Smooth muscle cell of the brain vasculature (primary cell): Measurements from ENCODE around the gene RAD51B.

Experiments used
- DNase-seq: peaks from one replicate; pipeline ENCODE4 v3.0.0-alpha.2; 2012; ENCODE audit warnings: low read depth, low spot score

The RAD51B gene

GRCh38 chr14:68736471-68736871 is 916.9 kb downstream of the RAD51B start:
- no peak for DNase-seq

DNA sequence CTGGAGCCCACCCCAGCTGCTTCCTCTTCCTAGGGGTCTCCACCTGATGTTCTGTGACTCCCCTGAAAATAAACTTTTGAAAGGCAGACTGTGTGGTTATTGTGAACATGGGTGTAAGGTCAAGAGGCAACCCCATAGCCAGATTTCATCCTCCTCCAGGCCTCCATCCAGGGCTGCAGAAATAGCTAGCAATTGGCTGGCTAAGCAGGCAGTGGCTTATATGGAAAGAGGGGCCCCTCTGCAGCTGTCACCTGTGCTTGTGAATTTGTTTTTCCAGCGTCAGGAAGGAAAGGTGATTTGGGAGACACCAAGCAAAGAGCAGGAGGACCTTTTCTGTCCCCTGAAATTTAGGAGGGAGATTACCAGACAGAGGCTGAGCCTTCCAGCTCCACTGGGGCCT is 917.5 kb downstream of the RAD51B start:
- DNase-seq = no peak

DNA sequence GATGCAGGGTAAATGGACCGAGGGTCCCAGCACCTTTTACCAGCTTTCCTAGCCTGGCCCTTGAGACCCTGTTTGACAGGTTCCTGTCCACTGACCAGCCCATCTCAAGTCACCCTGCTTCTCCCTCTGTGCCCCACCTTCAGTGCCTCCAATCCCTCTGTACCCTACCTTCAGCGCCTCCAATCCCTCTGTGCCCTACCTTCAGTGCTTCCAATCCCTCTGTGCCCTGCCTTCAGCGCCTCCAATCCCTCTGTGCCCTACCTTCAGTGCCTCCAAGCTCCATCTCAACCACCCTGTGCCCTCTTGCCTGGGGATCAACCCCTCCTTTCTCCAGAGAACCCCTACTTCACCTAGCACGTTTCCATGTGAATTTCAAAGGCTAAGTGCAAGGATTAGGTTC is 919.0 kb downstream of the RAD51B start:
- no peak for DNase-seq

- no peak for DNase-seq
Measured at GRCh38 chr14:68739701-68740100, 920.1 kb downstream of the RAD51B start.

GRCh38 chr14:68740788-68741476 is 921.4 kb downstream of the RAD51B start:
- DNase-seq = no peak

DNA sequence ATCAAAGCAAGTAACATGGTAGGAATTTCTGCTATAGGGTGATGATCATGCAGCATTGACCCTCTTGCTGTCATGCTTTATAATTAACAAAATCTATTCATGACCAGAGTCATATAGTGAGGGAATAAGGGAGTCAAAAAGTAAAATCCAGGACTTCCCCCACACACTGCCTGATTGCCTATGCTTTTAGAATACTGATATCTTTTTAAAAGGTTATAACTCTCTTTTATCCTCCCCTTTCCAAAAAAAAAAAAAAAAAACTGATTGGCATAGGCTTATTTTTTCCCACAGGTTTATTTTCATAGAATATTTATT is 921.9 kb downstream of the RAD51B start:
- no peak for DNase-seq

- DNase-seq = no peak
Measured at GRCh38 chr14:68741839-68742470, 922.4 kb downstream of the RAD51B start.

DNA sequence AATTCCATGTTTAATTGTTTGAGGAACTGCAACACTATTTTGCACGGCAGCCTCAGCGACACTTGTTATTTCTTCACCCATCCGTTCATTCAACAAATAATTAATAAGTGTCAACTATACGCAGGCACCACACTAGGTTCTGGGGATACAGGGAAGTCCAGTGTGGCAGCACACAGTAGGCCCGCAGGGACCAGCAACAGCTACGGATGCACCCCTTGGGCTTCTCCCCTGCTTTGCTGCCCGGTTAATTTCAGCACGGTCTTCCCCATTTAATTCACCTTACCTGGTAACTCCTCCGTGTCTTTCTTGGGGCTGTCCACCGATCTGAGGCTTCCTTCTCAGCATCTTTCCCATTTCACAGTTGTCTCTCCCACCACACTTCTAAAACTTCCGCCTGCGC is 925.0 kb downstream of the RAD51B start:
- no peak for DNase-seq

GRCh38 chr14:68747393-68747792 is 927.8 kb downstream of the RAD51B start:
- DNase-seq = no peak

GRCh38 chr14:68748260-68748659 is 928.7 kb downstream of the RAD51B start:
- DNase-seq = no peak

DNA sequence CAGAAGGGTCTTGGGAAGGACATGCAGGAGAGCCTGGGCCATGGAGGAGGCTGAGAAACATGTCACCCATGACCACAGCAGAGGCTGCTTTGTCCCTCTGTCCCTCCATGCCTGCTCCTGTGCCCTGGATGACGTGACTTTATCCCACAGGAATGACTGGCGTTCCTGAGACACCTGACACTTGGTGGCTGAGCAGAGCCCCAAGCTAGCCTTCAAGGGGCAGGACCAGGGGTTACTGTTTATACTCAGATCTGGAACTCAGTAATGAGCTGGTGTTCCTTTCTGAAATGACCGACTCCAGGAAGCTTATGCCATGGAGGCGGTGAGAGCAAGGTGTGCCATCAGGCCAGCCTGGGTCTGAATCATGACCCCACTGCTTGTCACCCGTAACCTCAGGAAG is 929.1 kb downstream of the RAD51B start:
- no peak for DNase-seq

GRCh38 chr14:68749487-68750475 is 930.2 kb downstream of the RAD51B start:
- DNase-seq = no peak

DNA sequence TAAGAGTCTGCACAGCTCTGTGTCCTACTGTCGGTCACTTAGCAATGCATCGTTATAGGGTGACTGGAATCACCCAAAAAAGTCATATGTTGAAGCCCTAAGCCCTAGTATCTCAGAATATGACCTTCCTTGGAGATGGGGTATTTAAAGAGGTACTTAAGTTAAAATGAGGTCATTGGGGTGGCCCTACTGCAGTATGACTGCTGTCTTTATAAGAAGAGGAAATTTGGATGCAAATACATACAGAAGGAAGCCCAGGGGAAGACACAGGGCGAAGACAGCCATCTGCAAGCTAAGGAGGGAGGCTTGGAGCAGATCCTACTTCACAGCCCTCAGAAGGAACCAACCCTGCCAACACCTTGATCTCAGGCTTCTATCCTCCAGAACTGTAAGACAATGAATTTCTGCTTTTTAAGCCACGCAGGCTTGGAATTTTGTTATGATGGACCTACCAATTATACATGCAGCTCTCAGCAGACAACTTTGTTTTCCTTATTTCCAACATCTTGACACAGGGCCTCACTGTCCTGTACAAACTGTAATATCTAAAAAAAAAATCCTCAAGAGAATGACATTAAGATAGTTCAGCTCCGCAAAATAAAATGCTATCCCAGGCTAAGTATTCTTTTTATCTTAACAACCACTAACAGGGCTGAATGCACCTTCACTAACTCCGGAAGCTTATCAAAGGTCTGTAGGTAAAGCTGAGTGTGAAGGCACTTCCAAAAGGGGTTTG is 932.9 kb downstream of the RAD51B start:
- no peak for DNase-seq

- no peak for DNase-seq
Measured at GRCh38 chr14:68753690-68754089, 934.1 kb downstream of the RAD51B start.

GRCh38 chr14:68755016-68755353 is 935.4 kb downstream of the RAD51B start:
- DNase-seq = no peak

GRCh38 chr14:68756000-68756481 is 936.5 kb downstream of the RAD51B start:
- DNase-seq = no peak

DNA sequence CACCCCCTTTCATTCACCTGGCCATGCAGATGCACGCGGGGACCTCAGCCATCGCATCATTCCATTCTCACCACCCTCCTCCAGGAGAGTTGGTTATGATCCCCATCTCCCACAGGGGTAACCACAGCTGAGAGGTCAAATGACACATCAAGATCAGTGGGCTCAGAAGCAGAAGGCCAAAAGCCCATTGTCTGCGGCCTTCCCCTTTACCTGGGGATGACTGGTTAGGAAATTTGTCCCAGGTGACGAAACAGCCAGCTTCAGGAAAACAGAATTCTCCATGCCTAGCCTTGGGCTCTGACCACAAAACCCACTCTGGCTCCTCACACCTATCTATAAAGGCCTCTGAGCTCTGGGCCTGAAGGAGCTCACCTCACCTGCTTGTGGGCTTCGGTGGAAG is 937.2 kb downstream of the RAD51B start:
- DNase-seq = no peak

- no peak for DNase-seq
Measured at GRCh38 chr14:68757618-68758081, 938.1 kb downstream of the RAD51B start.

GRCh38 chr14:68758301-68758700 is 938.7 kb downstream of the RAD51B start:
- no peak for DNase-seq

DNA sequence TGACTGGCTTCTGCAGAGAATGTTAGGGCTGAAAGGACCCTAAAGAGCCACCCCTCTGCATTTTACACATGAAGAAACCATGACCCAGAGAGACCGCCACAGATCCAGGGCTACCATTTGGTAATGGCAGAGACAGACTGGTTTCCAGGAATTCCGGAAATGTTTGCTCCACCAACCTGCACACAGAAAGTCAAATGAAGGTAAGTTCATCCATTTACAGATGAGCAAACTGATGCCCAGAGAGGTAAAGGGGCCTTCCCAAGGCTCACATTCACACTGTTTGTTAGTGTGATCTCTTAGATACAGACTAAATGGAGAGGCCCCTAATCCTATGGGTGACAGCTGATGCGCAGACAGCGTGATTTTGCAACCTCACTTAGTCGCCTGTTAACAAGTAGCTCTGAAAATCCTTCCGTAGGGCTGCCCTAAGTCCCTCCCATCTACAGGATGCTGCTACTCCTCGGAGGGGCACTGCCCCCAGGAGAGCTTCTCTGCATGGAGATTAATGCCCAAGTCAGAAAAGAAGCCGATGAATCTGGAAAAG is 939.5 kb downstream of the RAD51B start:
- no peak for DNase-seq

GRCh38 chr14:68759937-68760336 is 940.4 kb downstream of the RAD51B start:
- DNase-seq = no peak
